HG03039 (cell line): ENCODE measurements around the gene CACNG4.
"Not testable (repeated sequence)": the region's sequence is repeated elsewhere in the genome, so short reads cannot be mapped to it uniquely, and the experiment has no call there.

Experiments
- ATAC-seq: cut with Tn5 transposase; IDR thresholded peaks from one replicate; pipeline ENCODE4 v1.9.1; 2021; ENCODE audit warnings: mild to moderate bottlenecking, moderate library complexity; ENCODE audit not compliant: unreplicated experiment

CACNG4 gene

GRCh38 chr17:66960613-66961012 lies 3.9 kb upstream of the CACNG4 start:
- no peak for ATAC-seq

DNA sequence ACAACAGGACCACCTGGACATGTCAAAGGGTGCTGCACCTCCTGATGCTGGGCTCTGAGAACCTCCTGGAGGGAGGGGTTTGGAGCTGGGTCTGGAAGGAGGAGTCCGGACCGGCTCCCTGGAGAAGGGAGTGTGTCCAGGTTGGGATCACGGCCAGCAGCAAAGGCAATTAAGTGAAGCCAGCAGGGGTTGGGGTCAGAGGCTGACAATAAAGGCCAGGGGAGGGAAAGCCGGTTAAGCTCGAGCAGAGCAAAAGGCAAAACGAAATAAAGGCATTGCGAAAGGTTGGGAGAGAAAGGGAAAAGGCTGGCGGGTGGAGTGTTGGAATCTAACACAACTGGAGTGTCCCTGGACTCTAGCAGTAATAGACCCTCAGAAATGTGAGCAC lies 992 bp upstream of the CACNG4 start:
- no peak for ATAC-seq

DNA sequence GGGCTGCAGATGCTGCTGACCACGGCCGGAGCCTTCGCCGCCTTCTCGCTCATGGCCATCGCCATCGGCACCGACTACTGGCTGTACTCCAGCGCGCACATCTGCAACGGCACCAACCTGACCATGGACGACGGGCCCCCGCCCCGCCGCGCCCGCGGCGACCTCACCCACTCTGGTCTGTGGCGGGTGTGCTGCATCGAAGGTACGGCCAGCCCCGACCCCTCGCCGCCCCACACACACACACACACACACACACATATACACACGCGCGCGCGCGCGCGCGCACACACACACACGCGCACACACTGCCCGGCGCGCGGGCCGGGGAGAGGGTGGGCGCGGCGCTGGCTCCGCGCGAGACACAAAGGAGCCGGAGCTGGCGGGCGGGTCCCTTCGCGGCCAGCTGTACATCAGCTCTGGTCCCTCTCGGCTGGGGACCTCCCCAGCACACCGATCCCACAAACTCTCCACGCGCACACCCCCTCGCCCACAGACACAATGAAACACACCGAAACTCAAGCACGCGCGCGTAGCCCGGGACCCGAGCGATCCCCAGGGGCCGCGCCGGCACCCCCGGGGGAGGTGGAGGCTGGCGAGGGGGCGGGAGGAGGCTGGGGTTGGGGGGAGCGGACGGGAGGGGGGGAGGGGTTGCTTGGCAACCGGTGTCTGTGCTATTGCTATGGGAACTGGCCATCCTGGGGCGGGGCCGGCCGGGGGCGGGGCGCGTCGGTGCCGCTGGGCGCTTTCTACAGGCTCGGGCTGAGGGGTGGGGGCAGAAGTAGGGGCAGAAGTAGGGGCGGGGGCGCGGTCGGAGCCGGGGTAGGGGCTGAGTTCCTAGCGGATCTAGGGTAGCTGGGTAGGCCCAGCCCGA lies 658 bp downstream of the CACNG4 start:
- ATAC-seq: no peak

GRCh38 chr17:66965801-66966262 lies 1.3 kb downstream of the CACNG4 start:
- ATAC-seq: no peak

DNA sequence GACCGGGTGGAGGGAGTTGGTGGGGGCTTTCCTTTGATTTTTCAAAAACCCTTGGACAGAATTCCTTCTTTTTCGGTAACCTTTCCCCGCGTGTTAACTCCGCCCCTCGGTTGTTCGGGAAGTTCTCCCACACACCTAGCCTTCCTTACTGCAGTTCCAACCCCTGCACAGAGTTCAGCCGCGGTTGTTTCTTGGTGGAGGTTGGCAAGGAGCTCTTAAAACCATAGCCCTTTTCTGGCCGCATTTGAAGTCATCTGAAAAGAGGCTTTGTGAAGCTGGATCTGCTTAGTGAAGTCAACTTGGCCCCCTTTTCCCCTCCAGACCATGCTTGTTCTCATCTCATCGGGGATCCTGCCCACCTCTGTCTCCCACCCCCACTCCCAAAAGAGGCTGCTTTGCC lies 1.8 kb downstream of the CACNG4 start:
- ATAC-seq: no peak

- no peak for ATAC-seq
Measured at GRCh38 chr17:66966704-66967418, 2.4 kb downstream of the CACNG4 start.

DNA sequence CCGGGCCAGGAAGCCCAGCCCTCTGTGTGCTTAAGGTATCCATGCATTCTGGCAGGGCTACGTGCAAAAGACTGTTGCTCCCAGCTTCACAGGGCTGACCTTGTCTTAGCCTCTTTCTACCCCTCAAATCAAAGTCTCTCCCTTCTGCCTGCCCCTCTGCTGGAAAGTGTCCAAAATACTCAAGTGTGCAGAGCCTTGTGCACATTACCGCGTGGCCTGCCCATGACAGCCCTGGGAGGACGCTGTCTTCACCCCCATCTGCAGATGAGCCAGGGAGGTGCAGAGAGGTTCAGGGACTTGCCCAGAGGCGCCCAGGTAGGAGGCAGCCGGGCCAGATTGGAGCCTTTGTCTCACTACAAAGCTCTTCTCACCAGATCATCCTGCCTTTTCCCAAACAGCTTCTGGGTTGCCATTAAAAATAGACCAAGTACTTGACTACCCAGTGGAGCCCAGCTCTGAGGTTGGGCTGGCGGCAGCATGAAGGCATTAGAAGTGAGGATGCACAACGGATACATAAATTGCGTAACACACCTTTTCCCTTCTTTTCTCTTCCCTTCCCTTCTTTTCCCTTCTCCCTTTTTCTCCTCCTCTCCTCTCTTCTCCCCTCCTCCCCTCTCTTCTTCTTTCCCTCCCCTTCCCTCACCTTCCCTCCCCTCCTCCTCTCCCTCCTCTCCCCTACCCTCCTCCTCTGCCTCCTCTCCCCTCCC lies 3.5 kb downstream of the CACNG4 start:
- no peak for ATAC-seq

GRCh38 chr17:66968916-66969315 lies 4.4 kb downstream of the CACNG4 start:
- no peak for ATAC-seq

DNA sequence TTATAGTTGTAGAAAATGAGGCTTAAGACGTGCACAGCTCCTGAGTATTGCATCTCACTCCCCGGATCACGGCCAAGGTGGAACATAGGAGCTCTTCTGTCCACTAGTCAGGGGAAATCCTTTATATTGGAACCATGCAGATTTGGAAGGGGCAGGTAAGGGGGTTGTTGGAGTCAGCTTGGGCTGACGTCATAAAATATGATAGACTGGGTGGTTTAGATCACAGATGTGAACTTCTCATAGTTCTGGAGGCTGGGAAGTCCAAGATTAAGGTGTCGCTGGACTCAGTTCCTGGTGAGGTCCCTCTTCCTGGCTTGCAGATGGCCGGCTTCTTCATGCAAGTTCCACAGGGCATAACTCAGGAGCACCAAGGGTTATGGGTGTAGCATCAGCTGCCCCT lies 5.6 kb downstream of the CACNG4 start:
- ATAC-seq: no peak

DNA sequence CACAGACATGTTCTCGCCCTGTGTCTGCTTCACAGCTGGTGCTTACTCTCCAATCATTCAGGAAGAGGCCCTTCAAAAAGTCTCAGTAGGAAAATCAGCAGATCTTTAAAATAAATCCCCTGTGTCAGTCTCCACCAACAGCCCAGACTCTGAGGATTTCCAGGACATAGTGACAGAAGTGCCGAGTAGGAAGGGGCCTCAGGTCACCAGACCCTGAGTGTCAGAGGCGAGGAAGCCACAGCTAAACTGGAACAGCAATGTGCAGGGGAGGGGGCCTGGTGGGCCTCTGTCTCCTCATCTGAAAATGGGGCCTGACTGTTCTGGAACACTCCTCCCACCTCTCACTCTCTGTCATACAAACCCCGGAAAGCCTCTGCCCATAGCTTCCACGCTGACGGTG lies 6.3 kb downstream of the CACNG4 start:
- no peak for ATAC-seq

DNA sequence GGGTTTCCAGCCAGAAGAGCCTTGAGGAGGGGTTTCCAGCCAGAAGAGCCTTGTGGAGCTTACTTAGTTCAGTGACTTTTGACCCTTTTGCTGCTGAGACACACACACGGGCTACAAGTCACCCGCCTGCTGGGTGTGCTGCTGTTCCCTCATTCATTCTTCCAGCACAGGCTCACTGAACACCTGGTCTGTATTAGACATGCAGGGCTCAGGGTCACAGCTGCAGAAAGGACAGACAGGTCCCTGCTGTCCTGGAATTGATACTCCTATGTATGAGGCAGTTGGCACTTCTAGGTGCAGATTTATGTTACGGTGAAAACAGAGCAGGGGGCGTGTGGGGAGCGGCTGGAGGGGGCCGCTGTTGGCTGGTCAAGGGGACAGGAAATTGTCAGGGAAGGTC lies 6.8 kb downstream of the CACNG4 start:
- no peak for ATAC-seq

DNA sequence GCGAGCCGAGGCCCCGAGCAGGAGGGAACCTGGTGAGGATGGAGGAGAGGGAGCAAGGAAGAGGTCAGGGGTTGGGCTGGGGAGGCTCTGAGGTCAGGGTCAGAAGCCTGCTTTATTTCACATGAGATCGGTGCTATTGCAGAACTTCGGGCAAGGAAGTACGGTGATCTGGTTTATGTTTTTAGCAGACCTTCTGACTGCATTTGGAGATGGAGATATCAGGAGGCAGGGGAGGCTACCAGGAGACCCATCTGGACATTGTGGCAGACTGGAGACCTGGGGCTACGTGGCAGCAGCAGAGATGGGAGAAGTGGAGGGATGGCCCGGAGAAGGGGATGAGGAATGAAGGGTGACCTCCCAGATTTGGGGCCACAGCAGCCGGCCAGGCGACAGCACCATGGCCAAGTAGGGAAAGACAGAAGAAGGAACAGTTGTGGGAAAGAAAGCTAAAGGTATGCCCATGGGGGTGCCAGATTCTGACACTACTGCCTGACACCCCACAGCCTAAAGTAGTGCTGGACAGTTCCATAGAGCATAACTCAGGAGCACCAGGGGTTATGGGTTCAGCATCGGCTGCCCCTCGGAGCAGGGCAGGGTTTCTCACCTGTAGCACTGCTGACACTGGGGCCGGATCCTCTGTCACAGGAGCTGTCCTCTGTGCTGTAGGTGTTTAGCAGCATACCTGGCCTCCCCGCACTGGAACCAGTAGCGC lies 7.4 kb downstream of the CACNG4 start:
- ATAC-seq: no peak

DNA sequence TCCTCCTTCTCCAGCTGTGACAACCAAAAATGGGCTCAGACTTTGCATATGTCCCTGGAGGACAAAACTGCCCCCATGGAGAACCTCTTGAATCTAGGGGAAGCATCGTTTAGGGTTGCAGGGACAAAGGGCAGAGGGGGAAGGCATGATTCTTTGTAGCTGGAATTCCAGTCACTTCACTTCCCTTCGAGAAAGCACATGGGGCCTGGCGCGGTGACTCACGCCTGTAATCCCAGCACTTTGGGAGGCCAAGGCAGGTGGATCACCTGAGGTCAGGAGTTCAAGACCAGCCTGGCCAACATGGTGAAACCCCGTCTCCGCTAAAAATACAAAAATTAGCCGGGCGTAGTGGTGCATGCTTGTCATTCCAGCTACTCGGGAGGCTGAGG lies 7.9 kb downstream of the CACNG4 start:
- not testable (repeated sequence) for ATAC-seq

DNA sequence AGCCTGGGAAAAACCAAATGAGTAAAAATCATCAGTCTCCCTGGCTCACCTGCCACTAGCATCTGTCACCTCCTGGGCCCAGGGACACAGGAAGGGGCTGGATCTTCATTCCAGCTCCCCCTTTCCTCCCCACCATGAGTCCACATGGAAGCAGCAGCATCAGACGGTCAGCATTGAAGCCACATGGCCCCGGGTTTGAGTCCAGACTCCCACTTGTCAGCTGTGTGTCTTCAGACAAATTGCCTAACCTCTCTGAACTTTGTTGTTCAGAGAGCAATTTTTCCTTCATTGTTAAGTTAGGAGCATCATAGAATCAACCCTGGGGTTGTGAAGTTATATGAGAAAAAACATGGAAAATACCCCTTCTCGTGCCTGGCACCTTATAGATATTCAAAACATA lies 10.7 kb downstream of the CACNG4 start:
- ATAC-seq: no peak

DNA sequence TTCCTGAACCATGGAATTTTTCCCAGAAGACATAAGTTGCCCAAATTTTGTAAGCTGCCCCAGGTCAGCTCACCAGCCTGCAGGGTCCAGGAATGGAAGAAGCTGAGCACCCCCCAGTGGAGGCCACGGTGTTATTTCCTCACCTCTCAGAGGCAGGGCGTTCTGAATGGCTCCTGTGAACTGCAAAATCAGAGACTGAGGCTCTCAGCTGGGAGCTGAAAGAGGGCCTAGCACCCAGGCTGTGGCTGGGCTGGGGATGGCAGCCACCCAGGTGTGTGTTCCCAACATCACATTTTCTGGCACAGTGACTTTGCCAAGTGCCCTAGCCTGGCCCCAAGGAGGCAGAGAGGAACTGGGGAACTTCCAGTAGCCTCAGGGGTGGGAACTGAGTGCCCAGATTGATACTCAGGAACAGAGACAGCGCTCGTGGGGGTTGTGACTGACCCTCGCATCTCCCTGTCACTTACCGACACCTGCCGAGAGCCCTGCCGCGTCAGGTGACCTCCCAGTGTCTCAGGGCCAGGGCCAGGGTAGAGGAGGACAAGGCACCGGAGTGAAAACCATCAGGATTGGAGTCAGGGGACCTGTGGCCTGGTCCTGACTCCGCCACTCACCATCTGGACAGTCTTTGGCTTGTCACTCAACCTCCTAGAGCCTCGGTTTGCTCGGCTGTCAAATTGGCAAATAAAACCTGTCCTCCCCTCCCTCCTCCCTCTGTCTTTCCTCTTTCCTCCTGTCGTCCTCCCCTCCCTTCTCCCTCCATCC lies 11.3 kb downstream of the CACNG4 start:
- ATAC-seq: no peak

- ATAC-seq: no peak
Measured at GRCh38 chr17:66976379-66976663, 11.8 kb downstream of the CACNG4 start.

GRCh38 chr17:66976781-66977201 lies 12.3 kb downstream of the CACNG4 start:
- ATAC-seq: no peak

DNA sequence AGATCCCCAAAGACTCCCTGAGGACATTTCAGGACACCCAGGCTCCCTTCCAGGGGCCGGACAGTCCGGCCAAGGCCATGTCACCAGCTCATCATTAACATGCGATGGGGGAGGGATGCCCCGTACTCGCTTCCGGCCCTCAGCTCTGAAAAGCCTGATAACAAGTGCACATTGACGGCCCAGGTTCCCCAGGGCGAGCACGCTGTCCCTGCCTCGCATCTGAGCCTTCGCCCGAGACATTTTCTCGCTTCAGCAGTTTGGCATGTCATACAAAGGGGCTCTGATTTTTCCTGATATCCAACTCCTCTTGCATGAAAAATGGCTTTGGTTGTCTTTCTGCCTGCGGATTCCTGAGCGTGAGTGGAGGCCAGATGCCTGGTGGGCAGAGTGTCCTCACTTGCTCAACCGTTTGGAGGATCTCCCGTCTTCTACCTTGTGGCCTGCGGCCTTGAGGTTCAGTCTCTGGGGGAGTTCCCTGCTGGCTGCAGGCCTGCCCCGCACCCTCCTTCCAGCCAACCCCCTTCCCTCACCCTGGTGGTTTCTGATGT lies 14.1 kb downstream of the CACNG4 start:
- ATAC-seq: no peak

- no peak for ATAC-seq
Measured at GRCh38 chr17:66980896-66981295, 16.4 kb downstream of the CACNG4 start.

- ATAC-seq: no peak
Measured at GRCh38 chr17:66981983-66982508, 17.5 kb downstream of the CACNG4 start.
